SK-N-SH (cell line): ENCODE data around the gene TPRG1. TPM values are rescaled to one million over a fixed set of nuclear protein-coding genes. Genes with fewer than 3 reads are reported as not detected.

ENCODE experiments used
- CTCF ChIA-PET: fragments of 300-600, 350-600 bp; formaldehyde crosslinking; extraction: SDS; loops from one replicate; lab custom pipeline; 2021; lab: Yijun Ruan, JAX
- POLR2A ChIA-PET: fragments of 350-600 bp; sonication (Branson Sonifier 250); formaldehyde crosslinking; extraction: SDS; loops from one replicate; lab custom pipeline; 2020; ENCODE audit warnings: antibody characterized with exemption, inconsistent platforms; lab: Yijun Ruan, JAX
- DNase-seq: peaks from one replicate; pipeline ENCODE4 v3.0.0; 2012
- H2AFZ ChIP-seq: fragments of 200-600 bp; sonication (generic); 2 replicates; pipeline ENCODE4 v1.8.1; 2016; ENCODE audit warnings: antibody characterized with exemption, mild to moderate bottlenecking, low read depth
- H3F3A ChIP-seq: fragments of 200-600 bp; sonication (generic); replicated peaks from 2 replicates; pipeline ENCODE3; 2016; ENCODE audit warnings: antibody characterized with exemption, mild to moderate bottlenecking; ENCODE audit not compliant: insufficient read depth
- H3K27ac ChIP-seq, 2 experiments: fragments of 200-500 bp in 1 of 2; fragments of 200-600 bp in 1 of 2; sonication (Bioruptor generic) in 1 of 2; sonication (generic), shearing (Covaris generic) in 1 of 2; 2 replicates each; pipeline versions ENCODE4 v1.5.1 to v1.6.1; 2014 to 2016; ENCODE audit warnings: low read depth in 2 of 2, inconsistent platforms in 1 of 2, low read length in 1 of 2, mild to moderate bottlenecking in 1 of 2, mixed read lengths in 1 of 2
- H3K27me3 ChIP-seq: fragments of 200-600 bp; sonication (generic), shearing (Covaris generic); 2 replicates; pipeline ENCODE4 v1.6.1; 2016; ENCODE audit warnings: mixed run types; ENCODE audit not compliant: insufficient read depth
- H3K36me3 ChIP-seq, 2 experiments: fragments of 200-500 bp in 1 of 2; fragments of 200-600 bp in 1 of 2; sonication (Bioruptor generic) in 1 of 2; sonication (generic) in 1 of 2; replicated peaks in 1 of 2; 2 replicates each; pipeline versions ENCODE3 to v1.5.1; 2014 to 2016; ENCODE audit warnings: low read length in 1 of 2, mild to moderate bottlenecking in 1 of 2; ENCODE audit not compliant: insufficient read depth in 2 of 2, control insufficient read depth in 1 of 2
- H3K4me1 ChIP-seq, 2 experiments: fragments of 200-500 bp in 1 of 2; fragments of 200-600 bp in 1 of 2; sonication (Bioruptor generic) in 1 of 2; sonication (generic), shearing (Covaris generic) in 1 of 2; 2 replicates each; pipeline versions ENCODE4 v1.5.1 to v1.6.1; 2014 to 2016; ENCODE audit warnings: low read depth in 1 of 2, low read length in 1 of 2, mixed run types in 1 of 2; ENCODE audit not compliant: insufficient read depth in 2 of 2, control insufficient read depth in 1 of 2
- H3K4me2 ChIP-seq: fragments of 200-600 bp; sonication (generic), shearing (Covaris generic); 2 replicates; pipeline ENCODE4 v1.6.1; 2017; ENCODE audit warnings: mixed run types
- H3K4me3 ChIP-seq, 2 experiments: fragments of 200-500 bp in 1 of 2; fragments of 200-600 bp in 1 of 2; sonication (Bioruptor generic) in 1 of 2; sonication (generic), shearing (Covaris generic) in 1 of 2; 2 replicates each; pipeline versions ENCODE4 v1.5.1 to v1.8.1; 2014 to 2016; ENCODE audit warnings: low read depth in 2 of 2, inconsistent platforms in 1 of 2, low read length in 1 of 2, mild to moderate bottlenecking in 1 of 2, mixed read lengths in 1 of 2, moderate library complexity in 1 of 2
- H3K79me2 ChIP-seq: fragments of 200-600 bp; sonication (generic); 2 replicates; pipeline ENCODE4 v1.8.1; 2017; ENCODE audit warnings: mild to moderate bottlenecking; ENCODE audit not compliant: insufficient read depth
- H3K9ac ChIP-seq: fragments of 200-600 bp; sonication (generic); 2 replicates; pipeline ENCODE4 v1.6.1; 2017; ENCODE audit warnings: mixed run types
- H3K9me2 ChIP-seq: fragments of 200-600 bp; sonication (generic); 2 replicates; pipeline ENCODE4 v1.6.1; 2017; ENCODE audit warnings: mixed run types
- H3K9me3 ChIP-seq: fragments of 200-600 bp; sonication (generic); 2 replicates; pipeline ENCODE4 v1.6.1; 2017; ENCODE audit warnings: mixed run types, mild to moderate bottlenecking, moderate library complexity
- H4K20me1 ChIP-seq: fragments of 200-600 bp; sonication (generic); 2 replicates; pipeline ENCODE4 v1.6.1; 2017; ENCODE audit warnings: mild to moderate bottlenecking, mixed run types; ENCODE audit not compliant: insufficient read depth
- FOXJ3 ChIP-seq: sonication (generic); formaldehyde crosslinking; IDR thresholded peaks from 2 replicates; pipeline ENCODE4 v1.5.1; 2020; ENCODE audit warnings: mild to moderate bottlenecking, missing genetic modification reagents
- GABPA ChIP-seq: IDR thresholded peaks from 2 replicates; pipeline ENCODE4 v1.4.0; 2012; ENCODE audit warnings: low read depth, mild to moderate bottlenecking
- GATA2 ChIP-seq: sonication (generic); formaldehyde crosslinking; IDR thresholded peaks from 2 replicates; pipeline ENCODE4 v1.5.0; 2020; ENCODE audit warnings: mild to moderate bottlenecking, missing genetic modification reagents
- MEF2A ChIP-seq: IDR thresholded peaks from 2 replicates; pipeline ENCODE4 v1.4.0; 2012; ENCODE audit warnings: low read depth, borderline replicate concordance
- RAD21 ChIP-seq: IDR thresholded peaks from 2 replicates; pipeline ENCODE4 v1.6.1; 2012; ENCODE audit warnings: mild to moderate bottlenecking, low read length
- RFX5 ChIP-seq: IDR thresholded peaks from 2 replicates; pipeline ENCODE4 v1.6.1; 2012; ENCODE audit warnings: mild to moderate bottlenecking, improper control_type of control experiment, low read length
- RXRA ChIP-seq: IDR thresholded peaks from 2 replicates; pipeline ENCODE4 v1.4.0; 2012; ENCODE audit warnings: low read depth, mild to moderate bottlenecking, borderline replicate concordance
- SIN3A ChIP-seq: IDR thresholded peaks from 2 replicates; pipeline ENCODE4 v1.6.1; 2012; ENCODE audit warnings: low read depth, mild to moderate bottlenecking, low read length, moderate library complexity, borderline replicate concordance
- TEAD4 ChIP-seq: IDR thresholded peaks from 2 replicates; pipeline ENCODE4 v1.4.0; 2012; ENCODE audit warnings: mild to moderate bottlenecking, borderline replicate concordance; ENCODE audit not compliant: insufficient read depth
- WGBS: methylation state at CpG from one replicate; pipeline ENCODE4 v1.1.6; 2017; ENCODE audit warnings: low lambda C conversion rate; 5-methylcytosine and 5-hydroxymethylcytosine counted together
- polyA plus RNA-seq, 3 experiments: library from polyadenylated mRNA; depleted of rRNA; stranded (reverse); fragments of >200 nt; gene quantifications; 2 replicates each; pipeline ENCODE4 v1.2.3, GENCODE V29; 2012
- TF ChIP-seq, protein P1 (sequence below): fragments of 200-600 bp; sonication (generic); IDR thresholded peaks from 2 replicates; pipeline ENCODE4 v1.6.1; 2017; ENCODE audit warnings: antibody characterized with exemption, mild to moderate bottlenecking, moderate library complexity

TPRG1 gene
- polyA plus RNA-seq, 1 of the 3 experiments (the other 2 are of a cell fraction), result 0.64 TPM

DNA sequence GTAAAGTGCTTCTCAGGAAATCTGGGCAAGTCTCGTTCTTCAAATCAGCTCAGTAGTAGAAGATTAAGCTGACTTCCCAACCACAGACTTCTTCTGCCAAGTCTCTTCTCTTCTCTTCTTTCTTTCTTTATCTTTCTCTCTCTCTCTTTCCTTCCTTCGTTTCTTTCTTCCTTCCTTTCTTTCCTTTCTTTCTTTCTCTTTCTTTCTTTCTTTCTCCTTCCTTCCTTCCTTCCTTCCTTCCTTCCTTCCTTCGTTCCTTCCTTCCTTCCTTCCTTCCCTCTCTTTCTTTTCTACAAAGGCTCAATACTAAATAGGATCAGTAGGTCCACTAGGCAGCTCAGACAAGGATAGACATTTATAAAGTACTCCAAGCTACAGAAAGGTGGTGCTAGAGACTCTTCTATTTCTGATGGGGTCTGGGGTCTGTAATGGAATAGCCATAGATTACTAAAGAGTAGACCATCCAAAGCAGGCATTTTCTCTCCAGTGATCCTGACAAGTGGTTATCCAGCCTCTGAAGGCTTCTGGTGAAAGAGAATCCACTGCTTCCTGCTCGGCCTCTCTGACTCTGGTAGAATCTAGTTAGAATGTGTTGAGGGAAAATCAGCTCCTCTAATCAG lies 100.8 kb downstream of the TPRG1 start:
- Histone ChIP-seq H3K9ac (no peak overlapping the region), H3K4me3 (no peak overlapping the region; a peak in 1 of 4 replicates), H4K20me1 (no peaks in the 10 kb centered on the region), H3K4me2 (no peak overlapping the region), H3K4me1 (peaks cover 0 to 14% of the 10 kb centered on the region in 2 experiments; a peak in 1 of 4 replicates), H3K79me2 (no peaks in the 10 kb centered on the region), H3K9me3 (no peaks in the 10 kb centered on the region), H3K27me3 (no peaks in the 10 kb centered on the region; the same call in 1 of the 2 replicates), H2AFZ (no peak overlapping the region), H3K27ac (no peak overlapping the region), H3F3A (no peaks in the 10 kb centered on the region), H3K9me2 (no peaks in the 10 kb centered on the region), H3K36me3 (no peaks in the 10 kb centered on the region)
- DNase-seq, result no peak
- 4% methylated on average over 4 of the region's 4 CpGs for WGBS
- TF ChIP-seq RAD21 (0 out of 2 replicates have a peak, but pooled peaks have one; percentile 19), FOXJ3 (CRISPR knock-in tag) (no peak), GATA2 (CRISPR knock-in tag) (no peak)
- TF ChIP-seq, protein P1, sequence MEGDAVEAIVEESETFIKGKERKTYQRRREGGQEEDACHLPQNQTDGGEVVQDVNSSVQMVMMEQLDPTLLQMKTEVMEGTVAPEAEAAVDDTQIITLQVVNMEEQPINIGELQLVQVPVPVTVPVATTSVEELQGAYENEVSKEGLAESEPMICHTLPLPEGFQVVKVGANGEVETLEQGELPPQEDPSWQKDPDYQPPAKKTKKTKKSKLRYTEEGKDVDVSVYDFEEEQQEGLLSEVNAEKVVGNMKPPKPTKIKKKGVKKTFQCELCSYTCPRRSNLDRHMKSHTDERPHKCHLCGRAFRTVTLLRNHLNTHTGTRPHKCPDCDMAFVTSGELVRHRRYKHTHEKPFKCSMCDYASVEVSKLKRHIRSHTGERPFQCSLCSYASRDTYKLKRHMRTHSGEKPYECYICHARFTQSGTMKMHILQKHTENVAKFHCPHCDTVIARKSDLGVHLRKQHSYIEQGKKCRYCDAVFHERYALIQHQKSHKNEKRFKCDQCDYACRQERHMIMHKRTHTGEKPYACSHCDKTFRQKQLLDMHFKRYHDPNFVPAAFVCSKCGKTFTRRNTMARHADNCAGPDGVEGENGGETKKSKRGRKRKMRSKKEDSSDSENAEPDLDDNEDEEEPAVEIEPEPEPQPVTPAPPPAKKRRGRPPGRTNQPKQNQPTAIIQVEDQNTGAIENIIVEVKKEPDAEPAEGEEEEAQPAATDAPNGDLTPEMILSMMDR, result peak; percentile 41
- ChIA-PET CTCF (interaction anchor here (1.1 kb wide), 1 partner anchor 10 kb away, joined by 3 read pairs; no protein-coding TSS in a partner anchor), POLR2A (no interaction called here)

DNA sequence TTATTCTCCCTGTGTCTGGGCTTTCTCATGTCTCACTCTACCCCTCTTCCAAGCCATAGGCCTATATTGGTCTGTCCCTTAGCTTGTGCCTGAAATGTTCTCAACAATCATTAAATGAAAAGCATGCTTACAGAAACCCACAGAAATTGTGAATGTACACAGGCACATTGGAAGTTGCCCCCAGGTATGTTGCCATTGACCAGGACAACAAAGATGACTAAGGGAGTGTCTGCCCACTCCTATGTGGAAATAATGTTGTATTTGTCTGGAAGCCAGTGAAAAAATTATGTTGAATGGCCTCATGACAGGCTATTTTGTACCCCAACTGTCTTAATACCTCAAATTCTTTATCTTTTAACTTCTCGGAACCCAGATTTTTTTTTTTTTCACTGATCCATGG lies 102.0 kb downstream of the TPRG1 start:
- Histone ChIP-seq H3F3A (no peaks in the 10 kb centered on the region), H3K4me3 (no peak overlapping the region), H3K27me3 (no peaks in the 10 kb centered on the region), H3K4me1 (peaks cover 0 to 14% of the 10 kb centered on the region in 2 experiments; a peak in 1 of 4 replicates), H4K20me1 (no peaks in the 10 kb centered on the region), H3K79me2 (no peaks in the 10 kb centered on the region), H3K27ac (no peak overlapping the region), H2AFZ (no peak overlapping the region), H3K4me2 (no peak overlapping the region), H3K9me2 (no peaks in the 10 kb centered on the region), H3K9ac (no peak overlapping the region), H3K9me3 (no peaks in the 10 kb centered on the region), H3K36me3 (no peaks in the 10 kb centered on the region)
- POLR2A ChIA-PET, result no interaction called here
- 39% methylated on average over 1 of the region's 1 CpG for WGBS
- CTCF ChIA-PET, result interaction anchor here (1.1 kb wide), 1 partner anchor 9 kb away, joined by 3 read pairs; no protein-coding TSS in a partner anchor
- DNase-seq, result no peak
- TF ChIP-seq TEAD4 (no peak), GABPA (no peak), MEF2A (no peak), RFX5 (no peak), SIN3A (no peak), FOXJ3 (CRISPR knock-in tag) (no peak), RXRA (no peak)
